Thoracic aorta (tissue), 2 donors: ENCODE measurements around the gene FER. TPM values are rescaled to one million over a fixed set of nuclear protein-coding genes. Genes with fewer than 3 reads are reported as not detected.

Experiments used
- ATAC-seq: fragments of 150-250 bp; one replicate; pipeline ENCODE4 v1.8.0; 2017; ENCODE audit warnings: low read depth; ENCODE audit not compliant: insufficient number of reproducible peaks, low FRiP score
- DNase-seq: peaks from one replicate; pipeline ENCODE4 v3.0.0-alpha.2; 2020; ENCODE audit warnings: low spot score
- H3K27ac ChIP-seq, 2 donors: fragments of 200-600 bp; sonication (generic); 1 replicate in 1 of 2; 2 replicates in 1 of 2; pipeline ENCODE4 v1.5.1; 2016; ENCODE audit warnings: mild to moderate bottlenecking in 2 of 2, moderate library complexity in 2 of 2
- H3K27me3 ChIP-seq: fragments of 200-600 bp; sonication (generic); replicated peaks from 2 replicates; pipeline ENCODE4 v1.6.0; 2016; ENCODE audit warnings: mild to moderate bottlenecking; ENCODE audit not compliant: insufficient read depth
- H3K36me3 ChIP-seq: fragments of 200-600 bp; sonication (generic); one replicate; pipeline ENCODE4 v1.5.1; 2016
- H3K4me1 ChIP-seq, 2 donors: fragments of 200-600 bp; sonication (generic); 1 replicate in 1 of 2; 2 replicates in 1 of 2; pipeline versions ENCODE4 v1.5.1 to v1.6.0; 2016; ENCODE audit warnings: low read depth in 2 of 2, mild to moderate bottlenecking in 1 of 2; ENCODE audit not compliant: control insufficient read depth in 1 of 2
- H3K4me3 ChIP-seq: fragments of 200-600 bp; sonication (generic); 2 replicates; pipeline ENCODE4 v1.5.1; 2016; ENCODE audit warnings: mild to moderate bottlenecking
- H3K9me3 ChIP-seq: fragments of 200-600 bp; sonication (generic); 2 replicates; pipeline ENCODE4 v1.5.1; 2016
- CTCF ChIP-seq: fragments of 200-600 bp; sonication (generic); IDR thresholded peaks from one replicate; pipeline ENCODE4 v1.5.1; 2019; ENCODE audit warnings: antibody characterized with exemption
- total RNA-seq, 2 donors: library from RNA; depleted of rRNA; stranded (reverse); fragments of >200 nt; gene quantifications; one replicate each; pipeline versions ENCODE4 v1.1.0 to v1.2.3, GENCODE V29; 2016

The FER gene
- total RNA-seq, 2 donors from 2014 or later: 15.6 to 38.1 TPM

DNA sequence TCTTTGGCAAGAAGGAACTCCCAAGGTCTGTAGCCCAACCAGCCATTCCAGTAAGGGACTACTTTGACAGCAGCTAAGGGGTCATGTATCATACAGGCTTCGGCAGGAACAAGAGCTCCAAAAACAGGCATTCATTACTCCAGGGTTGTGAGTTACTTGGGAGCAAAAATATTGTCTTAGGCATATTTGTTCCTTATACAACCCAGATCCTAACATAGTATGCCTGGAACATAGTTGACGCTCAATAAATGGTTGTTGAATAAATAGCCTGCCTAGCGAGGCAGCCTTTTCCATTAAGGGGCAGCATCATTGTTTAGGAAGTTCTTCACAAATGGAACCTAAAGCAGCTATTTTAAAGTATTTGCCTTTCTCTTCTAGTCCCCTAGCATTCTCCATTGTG, 35.8 kb upstream of the FER start:
- DNase-seq (no peak), ATAC-seq (no peak)
- no peaks in the 10 kb centered on the region for H3K27me3 ChIP-seq

GRCh38 chr5:108715408-108715807, 32.3 kb upstream of the FER start:
- no peak for TF ChIP-seq CTCF
- Histone ChIP-seq H3K4me1 (peaks cover 15 to 17% of the 10 kb centered on the region in 2 donors), H3K9me3 (no peaks in the 10 kb centered on the region), H3K36me3 (no peaks in the 10 kb centered on the region), H3K4me3 (no peak overlapping the region), H3K27me3 (no peaks in the 10 kb centered on the region), H3K27ac (no peak overlapping the region)
- DNase-seq (no peak), ATAC-seq (no peak)

More for the DNA sequence above, 35.8 kb upstream of the FER start:
- Histone ChIP-seq H3K4me1 (peaks cover 15 to 17% of the 10 kb centered on the region in 2 donors), H3K4me3 (no peak overlapping the region), H3K9me3 (no peaks in the 10 kb centered on the region), H3K27ac (no peak overlapping the region), H3K36me3 (no peaks in the 10 kb centered on the region)
- TF ChIP-seq CTCF: no peak

DNA sequence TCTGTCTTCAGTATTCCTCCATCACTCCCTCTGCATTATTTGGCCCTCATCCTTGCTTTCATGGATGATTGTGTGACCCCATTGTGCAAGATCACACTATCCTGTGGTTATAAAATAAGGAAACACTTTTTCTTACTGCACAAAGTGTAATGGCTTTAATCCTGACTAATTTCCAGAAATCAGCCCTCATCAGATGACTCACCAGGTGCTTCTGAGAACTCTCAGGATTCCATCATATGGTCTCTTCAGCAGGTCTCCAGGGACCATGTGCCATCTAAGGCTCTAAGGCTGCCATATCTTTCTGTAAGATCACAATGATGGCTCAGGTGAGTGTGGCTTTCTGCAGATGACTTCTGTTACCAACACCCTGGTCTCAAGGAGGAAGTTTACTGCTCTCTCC, 27.3 kb upstream of the FER start:
- TF ChIP-seq CTCF: no peak
- Histone ChIP-seq H3K9me3 (no peaks in the 10 kb centered on the region), H3K36me3 (no peaks in the 10 kb centered on the region), H3K27ac (no peak overlapping the region), H3K27me3 (no peaks in the 10 kb centered on the region), H3K4me3 (no peak overlapping the region), H3K4me1 (no peaks in the 10 kb centered on the region)
- no peak for ATAC-seq
- DNase-seq: no peak

DNA sequence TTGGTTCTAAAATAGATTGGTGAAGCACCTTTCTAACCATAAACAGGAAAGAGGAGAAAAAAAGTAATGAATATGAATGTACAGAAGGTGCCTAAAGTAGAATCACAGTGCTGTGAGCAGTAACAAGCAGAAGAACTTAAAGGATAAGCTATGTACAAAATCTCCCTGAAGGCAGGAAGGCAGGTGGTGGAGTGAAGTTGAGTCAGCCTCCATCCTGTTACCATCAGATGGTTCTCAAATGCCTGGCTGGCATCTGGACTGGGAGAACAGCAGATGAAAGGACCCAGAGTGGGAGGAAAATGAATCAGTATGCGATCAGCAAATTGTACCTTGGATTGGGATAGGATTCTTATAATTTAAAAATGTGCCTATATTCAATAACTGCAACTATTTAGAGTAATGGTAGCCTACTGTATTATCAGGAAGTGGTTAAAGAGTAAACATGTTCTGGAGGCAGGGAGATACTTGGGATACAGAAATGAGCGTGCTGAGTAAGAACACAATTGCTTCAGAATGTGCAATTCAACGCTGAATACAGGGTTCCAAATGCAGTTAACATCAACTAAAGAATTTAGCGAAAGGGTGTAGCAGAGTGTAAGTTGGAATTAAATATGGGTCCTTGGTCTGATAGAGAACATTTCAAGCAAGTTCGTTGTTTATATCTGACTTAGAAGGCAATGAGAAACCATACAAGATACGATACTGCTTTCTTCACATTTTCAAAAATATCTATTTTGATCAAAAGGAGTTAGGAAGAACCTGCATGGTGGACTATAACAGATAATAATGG, 21.1 kb upstream of the FER start:
- H3K9me3 ChIP-seq: no peaks in the 10 kb centered on the region
- no peaks in the 10 kb centered on the region for H3K36me3 ChIP-seq
- H3K27ac ChIP-seq: peak overlapping the region; percentile 84 to 88
- no peaks in the 10 kb centered on the region for H3K27me3 ChIP-seq
- ATAC-seq (no peak), DNase-seq (no peak)
- peak overlapping the region; percentile 82 for H3K4me3 ChIP-seq
- TF ChIP-seq CTCF: no peak
- peaks cover 3 to 17% of the 10 kb centered on the region in 2 donors for H3K4me1 ChIP-seq

DNA sequence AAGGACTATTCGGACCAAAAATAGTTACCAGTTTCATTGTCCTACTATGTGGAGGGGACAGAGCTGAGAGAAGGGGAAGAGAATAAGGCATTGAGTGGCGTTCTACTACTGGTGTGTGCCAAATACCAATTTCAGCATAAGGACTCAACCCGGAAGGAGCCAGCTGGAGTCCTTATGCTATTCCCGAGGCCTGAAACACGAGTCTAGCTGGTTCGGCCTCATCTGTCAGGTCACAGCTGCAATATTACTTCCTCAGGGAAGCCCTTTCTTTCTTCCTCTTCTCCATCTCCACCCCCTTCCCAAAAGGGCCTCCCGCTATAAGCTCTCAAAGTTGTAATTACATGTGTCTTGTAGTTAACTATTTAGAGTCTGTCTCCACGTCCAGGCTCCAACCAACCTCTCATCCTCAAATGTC, 20.5 kb upstream of the FER start:
- H3K4me1 ChIP-seq: peaks cover 3 to 17% of the 10 kb centered on the region in 2 donors
- TF ChIP-seq CTCF: no peak
- no peaks in the 10 kb centered on the region for H3K27me3 ChIP-seq
- no peaks in the 10 kb centered on the region for H3K36me3 ChIP-seq
- peak overlapping the region; percentile 84 to 88 for H3K27ac ChIP-seq
- H3K9me3 ChIP-seq: no peaks in the 10 kb centered on the region
- peak overlapping the region; percentile 82 for H3K4me3 ChIP-seq
- DNase-seq: no peak
- no peak for ATAC-seq
